Measurements from ENCODE around the gene PCNX1.
"Not testable (repeated sequence)": the region's sequence is repeated elsewhere in the genome, so short reads cannot be mapped to it uniquely, and the experiment has no call there.

The PCNX1 gene

GRCh38 chr14:71142375-71143038 is 235.2 kb downstream of the PCNX1 start:
- DNase-seq (ENCODE audit: low read depth): peak; percentile 99
- H3K4me3 ChIP-seq (ENCODE audit: low read length): no peak overlapping the region
- TF ChIP-seq, protein P1, sequence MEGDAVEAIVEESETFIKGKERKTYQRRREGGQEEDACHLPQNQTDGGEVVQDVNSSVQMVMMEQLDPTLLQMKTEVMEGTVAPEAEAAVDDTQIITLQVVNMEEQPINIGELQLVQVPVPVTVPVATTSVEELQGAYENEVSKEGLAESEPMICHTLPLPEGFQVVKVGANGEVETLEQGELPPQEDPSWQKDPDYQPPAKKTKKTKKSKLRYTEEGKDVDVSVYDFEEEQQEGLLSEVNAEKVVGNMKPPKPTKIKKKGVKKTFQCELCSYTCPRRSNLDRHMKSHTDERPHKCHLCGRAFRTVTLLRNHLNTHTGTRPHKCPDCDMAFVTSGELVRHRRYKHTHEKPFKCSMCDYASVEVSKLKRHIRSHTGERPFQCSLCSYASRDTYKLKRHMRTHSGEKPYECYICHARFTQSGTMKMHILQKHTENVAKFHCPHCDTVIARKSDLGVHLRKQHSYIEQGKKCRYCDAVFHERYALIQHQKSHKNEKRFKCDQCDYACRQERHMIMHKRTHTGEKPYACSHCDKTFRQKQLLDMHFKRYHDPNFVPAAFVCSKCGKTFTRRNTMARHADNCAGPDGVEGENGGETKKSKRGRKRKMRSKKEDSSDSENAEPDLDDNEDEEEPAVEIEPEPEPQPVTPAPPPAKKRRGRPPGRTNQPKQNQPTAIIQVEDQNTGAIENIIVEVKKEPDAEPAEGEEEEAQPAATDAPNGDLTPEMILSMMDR (conservative IDR thresholded peaks at IDR 0.05; ENCODE audit: low read length): peak; percentile 39; the same call in 1 of the 2 replicates

DNA sequence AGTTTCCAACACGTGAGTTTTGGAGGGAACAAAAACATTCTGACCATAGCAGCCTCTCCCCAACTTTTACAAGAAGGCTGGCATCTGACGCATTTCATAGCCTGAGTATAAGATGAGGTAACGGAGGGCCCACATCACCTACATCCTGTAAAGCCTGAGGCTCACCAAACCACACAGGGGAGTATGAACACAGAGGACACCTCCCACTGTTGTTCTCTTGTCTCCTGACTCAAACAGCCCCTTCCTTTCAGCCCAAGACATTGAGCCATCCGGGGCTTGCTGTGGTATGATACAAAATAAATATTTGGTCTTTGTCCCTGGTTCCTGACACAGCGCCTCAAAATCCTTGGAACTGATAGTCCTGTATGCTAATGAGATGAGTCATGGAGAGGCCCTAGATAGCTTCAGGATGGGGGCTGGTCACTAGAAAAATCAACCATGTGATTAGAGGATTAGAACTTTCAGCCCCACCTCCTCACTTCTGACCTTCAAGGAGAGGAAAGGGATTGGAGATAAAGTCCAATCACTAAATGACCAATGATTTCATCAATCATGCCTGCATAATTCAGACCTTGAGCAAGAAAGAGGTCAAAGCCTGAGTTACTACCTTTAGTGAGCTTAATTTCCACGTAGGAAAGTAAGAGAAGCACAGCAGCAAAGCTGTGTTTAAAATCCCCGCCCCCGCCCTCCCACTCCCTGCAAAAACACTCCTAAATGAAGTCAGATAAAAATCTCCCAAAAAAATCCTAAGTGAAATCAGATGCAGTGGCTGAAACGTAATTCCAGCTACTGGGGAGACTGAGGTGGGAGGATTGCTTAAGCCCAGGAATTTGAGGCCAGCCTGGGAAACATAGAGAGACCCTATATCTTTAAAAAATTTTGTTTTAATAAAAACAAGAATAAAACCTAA is 236.4 kb downstream of the PCNX1 start:
- DNase-seq (ENCODE audit: low read depth): peak; percentile 80
- TF ChIP-seq, protein P1 (conservative IDR thresholded peaks at IDR 0.05; ENCODE audit: low read length): no peak
- no peak overlapping the region for H3K4me3 ChIP-seq (ENCODE audit: low read length)

DNA sequence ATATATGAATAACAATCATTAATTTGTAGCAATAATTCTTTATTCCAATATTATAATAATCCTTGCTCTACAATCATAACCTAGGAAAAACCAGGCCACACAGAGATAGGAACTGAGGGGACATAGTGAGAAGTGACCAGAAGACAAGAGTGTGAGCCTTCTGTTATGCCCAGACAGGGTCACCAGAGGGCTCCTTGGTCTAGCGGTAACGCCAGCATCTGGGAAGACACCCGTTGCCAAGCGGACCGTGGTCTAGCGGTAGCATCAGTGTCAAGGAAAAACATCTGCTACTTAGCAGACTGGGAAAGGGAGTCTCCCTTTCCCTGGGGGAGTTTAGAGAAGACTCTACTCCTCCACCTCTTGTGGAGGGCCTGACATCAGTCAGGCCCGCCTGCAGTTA is 240.1 kb downstream of the PCNX1 start:
- DNase-seq (ENCODE audit: low read depth); H3K4me3 ChIP-seq (ENCODE audit: low read length): not testable (repeated sequence)

DNA sequence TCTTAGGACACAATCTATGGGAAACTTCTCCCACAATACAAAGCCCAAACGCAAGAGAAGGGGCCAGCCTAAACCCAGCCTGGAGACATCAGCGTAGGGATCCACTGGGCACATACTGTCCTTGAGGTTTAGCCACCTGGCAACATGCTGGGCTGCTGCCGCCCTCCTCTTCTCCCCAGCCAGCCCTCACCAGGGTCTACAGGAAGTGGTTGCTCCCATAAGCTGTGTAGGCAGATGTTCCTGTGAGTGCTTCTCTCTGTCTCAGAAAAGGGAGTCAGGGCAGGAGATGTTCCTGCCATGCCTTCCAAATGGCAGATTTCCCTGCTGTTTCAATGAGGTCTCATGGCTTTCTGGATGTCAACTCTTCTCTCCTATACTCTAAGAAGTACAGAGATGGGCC is 241.4 kb downstream of the PCNX1 start:
- DNase-seq (ENCODE audit: low read depth): no peak
- TF ChIP-seq, protein P1 (conservative IDR thresholded peaks at IDR 0.05; ENCODE audit: low read length): no peak
- no peak overlapping the region for H3K4me3 ChIP-seq (ENCODE audit: low read length)

- DNase-seq (ENCODE audit: low read depth): no peak
- TF ChIP-seq, protein P1 (conservative IDR thresholded peaks at IDR 0.05; ENCODE audit: low read length): no peak
- no peak overlapping the region for H3K4me3 ChIP-seq (ENCODE audit: low read length)
Observed at GRCh38 chr14:71150737-71151136, 243.5 kb downstream of the PCNX1 start.

GRCh38 chr14:71155743-71156142 is 248.5 kb downstream of the PCNX1 start:
- TF ChIP-seq, protein P1 (conservative IDR thresholded peaks at IDR 0.05; ENCODE audit: low read length): no peak
- DNase-seq (ENCODE audit: low read depth): peak; percentile 11

DNA sequence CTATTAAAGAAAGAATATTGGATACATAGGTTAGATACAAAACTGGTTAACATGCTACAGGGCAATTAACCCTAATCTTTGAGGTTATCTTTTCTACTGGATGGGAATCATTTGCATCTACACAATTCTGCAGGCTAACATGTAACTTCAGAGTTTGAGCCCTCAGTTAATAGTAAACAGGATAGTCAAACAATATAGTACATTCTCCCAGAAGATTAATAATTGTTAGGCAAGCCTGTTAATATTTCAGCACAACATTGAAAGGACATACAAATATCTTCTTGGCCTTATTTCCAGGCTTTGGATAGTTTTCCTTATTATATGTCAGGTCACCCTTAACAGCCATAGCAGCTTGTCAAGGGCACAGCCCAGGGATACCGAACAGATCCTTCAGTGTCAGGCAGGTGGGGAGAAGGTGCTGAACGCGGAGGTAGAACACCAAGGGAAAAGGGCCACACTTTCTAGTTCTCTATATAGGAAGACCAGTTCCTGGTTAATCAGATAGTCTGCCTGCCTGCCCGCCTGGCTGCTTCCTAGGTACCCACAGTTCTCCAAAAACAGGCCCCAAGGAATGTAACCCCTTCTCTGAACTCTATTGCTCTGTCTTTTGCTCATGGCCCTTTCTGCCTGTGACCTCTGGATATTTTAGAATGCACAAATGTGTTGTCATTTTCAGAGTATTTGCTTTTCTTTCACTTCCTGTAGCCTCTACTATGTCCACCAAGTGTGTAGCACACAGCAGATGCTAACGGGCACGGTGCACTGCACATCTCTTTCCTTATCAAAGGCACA is 256.0 kb downstream of the PCNX1 start:
- DNase-seq (ENCODE audit: low read depth): no peak
- TF ChIP-seq, protein P1 (conservative IDR thresholded peaks at IDR 0.05; ENCODE audit: low read length): no peak
- no peak overlapping the region for H3K4me3 ChIP-seq (ENCODE audit: low read length)

More at GRCh38 chr14:71155743-71156142, 248.5 kb downstream of the PCNX1 start:
- H3K4me3 ChIP-seq (ENCODE audit: low read length): no peak overlapping the region
